ENCODE measurements around the gene CITED2. TPM values are rescaled to one million over a fixed set of nuclear protein-coding genes. Genes with fewer than 3 reads are reported as not detected.
"Not testable (repeated sequence)": the region's sequence is repeated elsewhere in the genome, so short reads cannot be mapped to it uniquely, and the experiment has no call there.

Gene CITED2
- total RNA-seq, 1 experiment from 2014 or later, result 110 TPM

DNA sequence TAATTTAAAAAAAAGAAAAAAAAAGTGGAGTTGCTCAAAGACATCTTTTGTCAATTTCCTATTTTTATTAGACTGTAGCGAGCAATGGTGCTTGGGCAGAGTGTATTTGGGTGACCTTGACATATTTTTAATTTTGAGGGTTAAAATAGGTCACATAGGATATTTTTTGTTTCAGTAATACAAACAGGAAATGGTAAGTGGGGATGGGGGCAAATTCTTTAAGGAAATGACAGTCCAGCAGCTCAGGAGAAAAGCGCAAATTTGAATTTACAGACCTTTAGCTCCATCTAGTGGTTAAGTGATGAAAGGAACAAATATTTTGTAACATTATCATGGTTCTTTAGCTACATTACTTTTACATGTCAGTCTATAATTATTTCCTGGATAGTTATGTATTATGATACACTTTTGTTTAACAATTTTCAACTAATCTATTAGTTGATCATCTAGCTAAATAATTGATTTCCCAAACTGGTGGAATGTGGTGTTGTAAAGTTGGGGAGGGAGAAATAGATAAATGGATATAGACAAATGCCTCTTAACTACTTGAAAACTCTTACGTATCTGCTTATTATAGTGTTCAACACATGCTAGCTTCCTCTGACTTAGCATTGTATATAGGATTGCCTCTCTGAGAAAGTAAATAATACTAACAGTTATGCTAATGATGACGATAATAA lies 10.0 kb downstream of the CITED2 start:
- Histone ChIP-seq H3K18ac (ENCODE audit: insufficient read length, low read depth, low read length) (no peak overlapping the region), H4K8ac (replicated peaks; ENCODE audit: insufficient read length, low read depth, low read length) (no peak overlapping the region), H3K4me1 (ENCODE audit: insufficient read depth, low read length) (no peaks in the 10 kb centered on the region; the same call in 1 of the 2 replicates), H3K9me3 (ENCODE audit: control insufficient read depth, low read depth, low read length) (no peaks in the 10 kb centered on the region), H2AFZ (ENCODE audit: low read length) (no peak overlapping the region), H3K23ac (ENCODE audit: insufficient read length, low read depth, low read length) (no peak overlapping the region), H2BK20ac (ENCODE audit: low read depth, low read length, poor library complexity, severe bottlenecking) (no peak overlapping the region), H3K14ac (ENCODE audit: insufficient read depth, low read length) (no peak overlapping the region), H3K27ac (ENCODE audit: insufficient read length, low read depth, low read length) (no peak overlapping the region), H2BK12ac (ENCODE audit: insufficient read length, low read depth, low read length) (no peak overlapping the region), H2BK15ac (ENCODE audit: low read depth, low read length) (no peak overlapping the region), H3K27me3 (ENCODE audit: insufficient read depth, low read length) (no peaks in the 10 kb centered on the region), H4K20me1 (ENCODE audit: control insufficient read depth, insufficient read depth, insufficient read length) (no peaks in the 10 kb centered on the region), H3K56ac (ENCODE audit: insufficient read length, low read depth, low read length) (no peak overlapping the region), H2AK5ac (ENCODE audit: insufficient read length, low read length) (no peak overlapping the region), H4K91ac (ENCODE audit: insufficient read length, low read depth, low read length) (no peak overlapping the region), H3K79me1 (ENCODE audit: insufficient read depth, low read depth, low read length, poor library complexity, severe bottlenecking) (no peaks in the 10 kb centered on the region), H3K23me2 (ENCODE audit: insufficient read length, low read depth, low read length, poor library complexity, severe bottlenecking) (no peaks in the 10 kb centered on the region), H3K4me2 (ENCODE audit: insufficient read depth, insufficient read length, low read length) (no peak overlapping the region), H2BK5ac (ENCODE audit: insufficient read length, low read length) (no peak overlapping the region), H3K4ac (ENCODE audit: low read depth, low read length) (no peak overlapping the region), H3T11ph (ENCODE audit: low read length) (no peak overlapping the region), H2BK120ac (ENCODE audit: low read depth, low read length, poor library complexity, severe bottlenecking) (no peak overlapping the region), H4K5ac (ENCODE audit: insufficient read length, low read depth, low read length) (no peak overlapping the region), H3K9ac (ENCODE audit: extremely low read depth, insufficient read length, low read length) (no peak overlapping the region), H3K79me2 (ENCODE audit: insufficient read depth, low read length) (no peaks in the 10 kb centered on the region)
- Mint-ChIP-seq H3K27me3 (ENCODE audit: low read depth) (no peaks in the 10 kb centered on the region), H3K36me3 (ENCODE audit: insufficient read depth in 1 of 3, low read depth in 3 of 3) (peaks cover 0 to 3% (median 2%) of the 10 kb centered on the region in 3 experiments; a peak in 3 of 7 replicates), H3K4me3 (no peak overlapping the region), H3K9me3 (peaks cover 0 to 2% of the 10 kb centered on the region in 2 experiments; a peak in 1 of 5 replicates), H3K27ac (no peak overlapping the region; a peak in 1 of 7 replicates), H3K4me1 (peaks cover 41 to 45% of the 10 kb centered on the region in 2 experiments)
- no peak for DNase-seq
- whole genome bisulfite sequencing (ENCODE audit: extremely low coverage, insufficient read length, low lambda C conversion rate), result 100% methylated on average over 1 of the region's 4 CpGs
- TF ChIP-seq, protein P1, sequence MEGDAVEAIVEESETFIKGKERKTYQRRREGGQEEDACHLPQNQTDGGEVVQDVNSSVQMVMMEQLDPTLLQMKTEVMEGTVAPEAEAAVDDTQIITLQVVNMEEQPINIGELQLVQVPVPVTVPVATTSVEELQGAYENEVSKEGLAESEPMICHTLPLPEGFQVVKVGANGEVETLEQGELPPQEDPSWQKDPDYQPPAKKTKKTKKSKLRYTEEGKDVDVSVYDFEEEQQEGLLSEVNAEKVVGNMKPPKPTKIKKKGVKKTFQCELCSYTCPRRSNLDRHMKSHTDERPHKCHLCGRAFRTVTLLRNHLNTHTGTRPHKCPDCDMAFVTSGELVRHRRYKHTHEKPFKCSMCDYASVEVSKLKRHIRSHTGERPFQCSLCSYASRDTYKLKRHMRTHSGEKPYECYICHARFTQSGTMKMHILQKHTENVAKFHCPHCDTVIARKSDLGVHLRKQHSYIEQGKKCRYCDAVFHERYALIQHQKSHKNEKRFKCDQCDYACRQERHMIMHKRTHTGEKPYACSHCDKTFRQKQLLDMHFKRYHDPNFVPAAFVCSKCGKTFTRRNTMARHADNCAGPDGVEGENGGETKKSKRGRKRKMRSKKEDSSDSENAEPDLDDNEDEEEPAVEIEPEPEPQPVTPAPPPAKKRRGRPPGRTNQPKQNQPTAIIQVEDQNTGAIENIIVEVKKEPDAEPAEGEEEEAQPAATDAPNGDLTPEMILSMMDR (conservative IDR thresholded peaks at IDR 0.05), result peak; percentile 85

DNA sequence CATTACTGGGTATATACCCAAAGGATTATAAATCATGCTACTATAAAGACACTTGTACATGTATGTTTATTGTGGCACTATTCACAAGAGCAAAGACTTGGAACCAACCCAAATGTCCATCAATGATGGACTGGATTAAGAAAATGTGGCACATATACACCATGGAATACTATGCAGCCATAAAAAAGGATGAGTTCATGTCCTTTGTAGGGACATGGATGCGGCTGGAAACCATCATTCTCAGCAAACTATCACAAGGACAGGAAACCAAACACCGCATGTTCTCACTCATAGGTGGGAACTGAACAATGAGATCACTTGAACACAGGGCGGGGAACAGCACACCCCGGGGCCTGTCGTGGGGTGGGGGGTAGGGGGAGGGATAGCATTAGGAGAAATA lies 10.7 kb downstream of the CITED2 start:
- not testable (repeated sequence) for H2BK15ac ChIP-seq (ENCODE audit: low read depth, low read length); H4K91ac ChIP-seq (ENCODE audit: insufficient read length, low read depth, low read length); H3K18ac ChIP-seq (ENCODE audit: insufficient read length, low read depth, low read length); H3K9me3 Mint-ChIP-seq; H3K4me3 Mint-ChIP-seq; H3K4me2 ChIP-seq (ENCODE audit: insufficient read depth, insufficient read length, low read length); H2BK20ac ChIP-seq (ENCODE audit: low read depth, low read length, poor library complexity, severe bottlenecking); H3K56ac ChIP-seq (ENCODE audit: insufficient read length, low read depth, low read length); H3K27ac Mint-ChIP-seq; H3K9ac ChIP-seq (ENCODE audit: extremely low read depth, insufficient read length, low read length); H2BK5ac ChIP-seq (ENCODE audit: insufficient read length, low read length); H4K8ac ChIP-seq (replicated peaks; ENCODE audit: insufficient read length, low read depth, low read length); H3K4me1 ChIP-seq (ENCODE audit: insufficient read depth, low read length); H2AFZ ChIP-seq (ENCODE audit: low read length); H3K23ac ChIP-seq (ENCODE audit: insufficient read length, low read depth, low read length); H4K20me1 ChIP-seq (ENCODE audit: control insufficient read depth, insufficient read depth, insufficient read length); H3K36me3 Mint-ChIP-seq (ENCODE audit: insufficient read depth in 1 of 3, low read depth in 3 of 3); H2AK5ac ChIP-seq (ENCODE audit: insufficient read length, low read length); DNase-seq; H3T11ph ChIP-seq (ENCODE audit: low read length); H4K5ac ChIP-seq (ENCODE audit: insufficient read length, low read depth, low read length); H3K79me1 ChIP-seq (ENCODE audit: insufficient read depth, low read depth, low read length, poor library complexity, severe bottlenecking); H3K27me3 ChIP-seq (ENCODE audit: insufficient read depth, low read length); H3K79me2 ChIP-seq (ENCODE audit: insufficient read depth, low read length); H2BK120ac ChIP-seq (ENCODE audit: low read depth, low read length, poor library complexity, severe bottlenecking); H3K14ac ChIP-seq (ENCODE audit: insufficient read depth, low read length); H3K23me2 ChIP-seq (ENCODE audit: insufficient read length, low read depth, low read length, poor library complexity, severe bottlenecking); H3K27ac ChIP-seq (ENCODE audit: insufficient read length, low read depth, low read length); H3K4ac ChIP-seq (ENCODE audit: low read depth, low read length); H2BK12ac ChIP-seq (ENCODE audit: insufficient read length, low read depth, low read length); H3K9me3 ChIP-seq (ENCODE audit: control insufficient read depth, low read depth, low read length); H3K27me3 Mint-ChIP-seq (ENCODE audit: low read depth)
- no CpG with 5 or more reads among the region's 5 CpGs for WGBS (ENCODE audit: extremely low coverage, insufficient read length, low lambda C conversion rate)
- H3K4me1 Mint-ChIP-seq, result peaks cover 37 to 39% of the 10 kb centered on the region in 2 experiments
